Measurements from ENCODE around the gene CNTNAP2. TPM values are rescaled to one million over a fixed set of nuclear protein-coding genes. Genes with fewer than 3 reads are reported as not detected.
"Not testable (repeated sequence)": the region's sequence is repeated elsewhere in the genome, so short reads cannot be mapped to it uniquely, and the experiment has no call there.

Gene CNTNAP2
- total RNA-seq, 4 donors from 2014 or later = 0.42 to 0.71 TPM; not detected in 2

- intact Hi-C loops (cut with DNase I; ENCODE audit: low total_unique reads) = no loop called here
- H3K4me3 ChIP-seq (ENCODE audit: low read depth, poor library complexity, severe bottlenecking) = no peak overlapping the region
- DNase-seq (ENCODE audit: low spot score in 2 of 2) = no peak
- 63 to 74% methylated on average over 3 of the region's 3 CpGs for WGBS, 2 donors
- TF ChIP-seq CTCF (IDR thresholded peaks at IDR 0.05) (no peak), POLR2A (IDR thresholded peaks at IDR 0.05) (no peak)
Measured at GRCh38 chr7:147777309-147777708, 1660.7 kb downstream of the CNTNAP2 start.

GRCh38 chr7:147779949-147780348 lies 1663.3 kb downstream of the CNTNAP2 start:
- no peak for DNase-seq (ENCODE audit: low spot score in 2 of 2)
- TF ChIP-seq CTCF (IDR thresholded peaks at IDR 0.05) (no peak), POLR2A (IDR thresholded peaks at IDR 0.05) (no peak)
- no peak overlapping the region for H3K4me3 ChIP-seq (ENCODE audit: low read depth, poor library complexity, severe bottlenecking)
- intact Hi-C loops (cut with DNase I; ENCODE audit: low total_unique reads) = no loop called here
- WGBS, 2 donors = 79 to 82% methylated on average over 3 of the region's 3 CpGs

GRCh38 chr7:147796581-147796980 lies 1680.0 kb downstream of the CNTNAP2 start:
- H3K4me3 ChIP-seq (ENCODE audit: low read depth, poor library complexity, severe bottlenecking) = no peak overlapping the region
- TF ChIP-seq CTCF (IDR thresholded peaks at IDR 0.05) = no peak
- TF ChIP-seq POLR2A (IDR thresholded peaks at IDR 0.05) = no peak
- WGBS, 2 donors = 46 to 52% methylated on average over 5 of the region's 5 CpGs
- DNase-seq (ENCODE audit: low spot score in 2 of 2) = no peak
- intact Hi-C loops (cut with DNase I; ENCODE audit: low total_unique reads) = no loop called here

- no peak for DNase-seq (ENCODE audit: low spot score in 2 of 2)
- TF ChIP-seq CTCF (IDR thresholded peaks at IDR 0.05) (no peak), POLR2A (IDR thresholded peaks at IDR 0.05) (no peak)
- intact Hi-C loops (cut with DNase I; ENCODE audit: low total_unique reads) = no loop called here
- WGBS, 2 donors = 46 to 47% methylated on average over 5 of the region's 5 CpGs
- H3K4me3 ChIP-seq (ENCODE audit: low read depth, poor library complexity, severe bottlenecking) = no peak overlapping the region
Measured at GRCh38 chr7:147798001-147798400, 1681.4 kb downstream of the CNTNAP2 start.

- intact Hi-C loops (cut with DNase I; ENCODE audit: low total_unique reads); H3K4me3 ChIP-seq (ENCODE audit: low read depth, poor library complexity, severe bottlenecking); DNase-seq (ENCODE audit: low spot score in 2 of 2): not testable (repeated sequence)
- WGBS, 2 donors = 92 to 96% methylated on average over 6 to 10 of the region's 30 CpGs
Measured at GRCh38 chr7:147801762-147802161, 1685.2 kb downstream of the CNTNAP2 start.

- no peak overlapping the region for H3K4me3 ChIP-seq (ENCODE audit: low read depth, poor library complexity, severe bottlenecking)
- TF ChIP-seq CTCF (IDR thresholded peaks at IDR 0.05) (no peak), POLR2A (IDR thresholded peaks at IDR 0.05) (no peak)
- 93 to 96% methylated on average over 3 of the region's 3 CpGs for WGBS, 2 donors
- intact Hi-C loops (cut with DNase I; ENCODE audit: low total_unique reads) = no loop called here
- DNase-seq (ENCODE audit: low spot score in 2 of 2) = no peak
Measured at GRCh38 chr7:147803151-147803550, 1686.5 kb downstream of the CNTNAP2 start.

Measured in lower leg skin (tissue), 4 donors.